GM18517 (cell line): Measurements from ENCODE around the gene PRKAR2A.
"Not testable (repeated sequence)": the region's sequence is repeated elsewhere in the genome, so short reads cannot be mapped to it uniquely, and the experiment has no call there.

ENCODE experiments used
- ATAC-seq: cut with Tn5 transposase; IDR thresholded peaks from one replicate; pipeline ENCODE4 v1.9.1; 2021; ENCODE audit warnings: mild to moderate bottlenecking, moderate library complexity; ENCODE audit not compliant: unreplicated experiment

The PRKAR2A gene

DNA sequence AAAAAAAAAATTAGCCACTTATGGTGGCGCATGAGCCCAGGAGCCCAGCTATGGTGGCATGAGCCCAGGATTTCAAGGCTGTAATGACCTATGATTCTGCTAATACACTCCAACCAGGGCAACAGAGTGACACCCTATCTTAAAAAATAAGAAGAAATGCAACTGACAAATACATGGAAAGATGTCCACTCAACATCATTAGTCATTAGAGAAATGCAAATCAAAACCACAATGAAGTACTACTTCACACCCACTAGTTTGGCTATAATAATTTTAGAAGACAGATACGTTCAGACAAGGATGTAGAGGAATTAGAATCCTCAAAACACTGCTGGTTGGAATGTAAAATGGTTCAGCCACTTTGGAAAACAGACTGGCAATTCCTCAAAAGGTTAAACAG is 10.5 kb downstream of the PRKAR2A start:
- ATAC-seq: no peak

GRCh38 chr3:48835650-48836366 is 11.9 kb downstream of the PRKAR2A start:
- ATAC-seq: no peak

DNA sequence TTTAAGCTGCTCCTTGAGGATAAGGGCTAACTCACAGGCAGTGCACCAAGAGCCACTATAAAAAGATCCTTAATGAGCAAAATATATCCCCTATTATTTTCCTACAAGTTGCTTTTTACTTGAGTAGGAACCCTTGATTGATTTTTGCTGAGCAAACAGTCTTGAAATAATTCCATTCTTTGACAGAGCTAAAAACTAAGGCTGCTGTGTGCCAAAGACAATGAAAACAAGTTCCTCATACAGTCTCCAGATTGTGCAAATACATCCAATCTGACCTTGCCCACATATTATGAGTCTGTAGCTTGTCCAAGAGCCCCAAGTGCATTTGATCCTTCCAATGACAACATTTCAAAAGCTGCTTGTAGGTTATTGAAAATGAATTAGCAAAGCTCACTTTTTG is 15.0 kb downstream of the PRKAR2A start:
- no peak for ATAC-seq

DNA sequence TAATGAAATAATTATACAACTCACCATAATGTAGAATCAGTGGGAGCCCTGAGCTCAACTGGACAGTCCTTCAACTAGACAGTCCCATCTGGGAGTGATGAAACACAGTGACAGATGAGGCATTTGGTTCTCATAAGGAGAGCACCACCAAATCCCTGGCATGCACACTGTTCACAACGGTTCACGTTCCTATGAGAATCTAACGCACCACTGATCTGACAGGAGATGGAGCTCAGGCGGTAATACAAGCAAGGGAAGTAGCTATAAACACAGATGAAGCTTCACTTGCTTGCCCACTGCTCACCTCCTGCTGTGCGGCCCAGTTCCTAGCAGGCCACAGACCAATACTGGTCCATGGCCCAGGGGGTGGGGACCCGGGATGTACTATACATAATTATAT is 17.0 kb downstream of the PRKAR2A start:
- no peak for ATAC-seq

DNA sequence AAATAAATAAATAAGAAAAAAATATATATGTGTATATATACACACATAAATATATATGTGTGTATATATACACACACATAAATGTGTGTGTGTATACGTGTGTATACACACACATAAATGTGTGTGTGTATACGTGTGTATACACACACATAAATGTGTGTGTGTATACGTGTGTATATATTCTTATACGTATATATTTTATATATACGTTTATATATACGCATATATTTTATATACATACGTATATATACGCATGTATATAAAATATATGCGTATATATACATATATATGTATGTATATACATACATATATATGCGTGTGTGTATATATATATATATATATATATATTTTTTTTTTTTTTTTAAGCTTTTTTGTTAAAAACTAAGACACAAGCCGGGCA is 18.1 kb downstream of the PRKAR2A start:
- ATAC-seq: not testable (repeated sequence)

DNA sequence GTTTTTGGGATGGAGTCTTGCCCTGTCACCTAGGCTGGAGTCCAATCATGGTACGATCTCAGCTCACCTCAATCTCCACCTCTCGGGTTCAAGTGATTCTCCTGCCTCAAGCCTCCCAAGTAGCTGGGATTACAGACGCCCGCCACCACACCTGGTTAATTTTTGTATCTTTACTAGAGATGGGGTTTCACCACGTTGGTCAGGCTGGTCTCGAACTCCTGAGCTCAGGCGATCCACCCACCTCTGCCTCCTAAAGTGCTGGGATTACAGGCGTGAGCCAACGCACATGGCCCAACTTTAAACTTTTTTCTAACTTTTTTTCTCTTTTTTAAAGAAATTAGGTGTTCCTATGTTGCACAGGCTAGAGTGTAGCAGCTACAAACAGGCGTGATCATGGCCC is 19.8 kb downstream of the PRKAR2A start:
- ATAC-seq: not testable (repeated sequence)

- ATAC-seq: no peak
These were observed 21.2 kb downstream of the PRKAR2A start for GRCh38 chr3:48826451-48826850.

DNA sequence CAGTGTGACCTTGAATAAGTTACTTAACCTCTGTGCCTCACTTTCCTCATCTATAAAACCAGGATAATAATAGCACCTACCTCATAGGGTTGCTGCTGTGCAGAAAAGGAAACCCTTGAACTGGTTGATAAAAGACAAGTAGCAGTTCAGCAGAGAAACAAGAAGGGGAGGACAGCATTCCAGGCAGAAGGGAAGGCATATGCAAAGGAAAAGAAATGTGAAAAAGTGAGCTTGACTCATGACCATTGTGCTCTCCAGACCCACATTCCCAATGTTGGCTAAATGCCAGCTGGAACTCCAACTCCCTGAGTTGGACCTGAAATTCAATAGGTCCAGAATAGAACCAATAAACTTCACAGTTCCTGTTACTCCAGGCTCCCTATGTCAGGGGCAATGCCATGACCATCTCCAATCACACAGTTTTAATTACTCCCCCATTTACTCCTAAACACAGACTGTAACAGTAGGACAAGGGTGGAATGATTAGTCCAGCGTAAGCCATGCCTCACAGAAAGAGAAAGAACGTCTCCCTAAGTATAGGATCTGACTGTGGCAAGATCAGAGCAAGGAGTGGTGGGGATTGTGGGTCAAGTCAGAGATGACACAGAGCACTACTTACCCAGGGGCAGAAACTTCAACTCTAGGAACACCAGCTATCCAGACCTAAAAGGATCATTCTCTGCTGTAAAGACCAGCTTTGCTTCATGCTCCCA is 26.9 kb downstream of the PRKAR2A start:
- ATAC-seq: no peak

- ATAC-seq: no peak
These were observed 28.1 kb downstream of the PRKAR2A start for GRCh38 chr3:48819234-48820221.

GRCh38 chr3:48811524-48811923 is 36.1 kb downstream of the PRKAR2A start:
- no peak for ATAC-seq

DNA sequence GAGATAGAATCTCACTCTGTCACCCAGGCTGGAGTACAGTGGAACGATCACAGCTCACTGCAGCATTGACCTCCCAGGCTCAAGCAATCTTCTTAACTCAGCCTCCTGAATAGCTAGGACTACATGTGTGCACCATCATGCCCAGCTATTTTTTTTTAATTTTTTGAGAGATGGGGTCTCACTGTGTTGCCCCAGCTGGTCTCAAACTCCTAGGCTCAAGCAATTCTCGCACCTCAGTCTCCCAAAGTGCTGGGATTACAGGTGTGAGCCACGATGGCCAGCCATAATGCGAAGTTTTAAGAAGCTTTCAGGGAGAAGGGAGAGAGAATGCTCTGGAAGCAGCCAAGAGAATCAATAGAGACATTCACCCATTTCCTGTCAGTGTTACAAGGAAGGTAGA is 42.7 kb downstream of the PRKAR2A start:
- ATAC-seq: no peak

GRCh38 chr3:48800831-48801230 is 46.8 kb downstream of the PRKAR2A start:
- ATAC-seq: not testable (repeated sequence)

- no peak for ATAC-seq
These were observed 48.7 kb downstream of the PRKAR2A start for GRCh38 chr3:48798998-48799397.

DNA sequence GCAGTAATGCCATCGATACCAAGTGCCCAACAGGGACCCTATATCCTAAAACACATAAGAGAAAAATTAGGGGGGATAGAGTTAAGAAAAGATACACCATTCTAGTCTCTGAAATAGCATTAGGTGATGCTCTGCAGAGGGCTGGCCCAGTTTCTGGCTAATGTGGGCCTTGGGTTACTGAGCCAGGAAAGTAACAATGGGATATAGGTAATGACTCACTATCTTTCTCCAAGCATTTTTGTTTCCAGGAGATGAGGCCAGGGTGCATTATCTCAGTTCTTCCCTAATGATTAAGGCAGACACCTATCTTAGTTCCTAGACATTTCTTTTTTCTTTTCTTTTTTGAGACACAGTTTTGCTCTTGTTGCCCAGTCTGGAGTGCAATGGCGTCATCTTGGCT is 50.0 kb downstream of the PRKAR2A start:
- ATAC-seq: no peak

DNA sequence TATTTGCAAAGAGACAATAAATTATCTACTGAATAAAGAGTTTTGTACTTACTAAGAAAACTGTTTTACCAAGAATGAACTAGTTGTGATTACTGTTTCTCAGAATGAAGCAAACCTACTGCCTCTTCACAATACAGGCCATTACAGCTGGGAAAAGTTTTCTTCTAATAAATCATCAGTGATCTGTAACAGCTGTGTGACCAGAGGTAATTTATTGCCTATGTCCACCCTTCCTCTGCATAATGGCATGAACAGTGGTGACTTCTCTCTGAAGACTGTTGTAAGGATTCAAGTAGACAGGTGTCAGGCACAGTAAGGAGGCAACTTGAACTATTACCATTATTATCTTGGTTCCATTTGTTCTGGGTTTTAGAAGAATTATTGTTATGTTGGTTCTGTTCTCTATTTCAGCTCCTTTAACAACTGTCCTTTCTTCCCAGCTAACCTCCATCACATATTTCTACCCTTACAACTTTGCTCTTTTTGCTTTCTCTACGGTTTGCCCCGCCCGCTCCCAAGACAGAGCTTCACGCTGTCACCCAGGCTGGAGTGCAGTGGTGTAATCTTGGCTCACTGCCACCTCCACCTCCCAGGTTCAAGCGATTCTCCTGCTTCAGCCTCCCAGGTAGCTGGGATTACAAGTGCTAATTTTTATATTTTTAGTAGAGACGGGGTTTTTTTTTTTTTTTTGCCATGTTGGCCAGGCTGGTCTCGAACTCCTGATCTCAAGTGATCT is 51.5 kb downstream of the PRKAR2A start:
- ATAC-seq: no peak

DNA sequence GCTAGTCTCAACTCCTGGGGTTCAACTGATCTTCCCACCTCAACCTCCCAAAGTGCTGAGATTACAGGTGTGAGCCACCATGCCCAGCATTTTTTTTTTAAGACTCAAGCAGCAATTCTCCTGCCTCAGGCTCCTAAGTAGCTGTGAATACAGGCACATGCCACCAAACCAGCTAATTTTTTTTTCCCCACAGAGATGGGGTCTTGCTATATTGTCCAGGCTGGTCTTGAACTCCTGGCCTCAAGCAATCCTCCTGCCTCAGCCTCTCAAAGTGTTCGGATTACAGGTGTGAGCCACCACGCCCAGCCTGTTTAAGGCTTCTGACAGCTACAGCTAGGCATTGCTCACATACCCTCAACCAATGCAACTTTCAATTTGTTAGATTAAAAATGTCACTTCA is 54.2 kb downstream of the PRKAR2A start:
- ATAC-seq: not testable (repeated sequence)

DNA sequence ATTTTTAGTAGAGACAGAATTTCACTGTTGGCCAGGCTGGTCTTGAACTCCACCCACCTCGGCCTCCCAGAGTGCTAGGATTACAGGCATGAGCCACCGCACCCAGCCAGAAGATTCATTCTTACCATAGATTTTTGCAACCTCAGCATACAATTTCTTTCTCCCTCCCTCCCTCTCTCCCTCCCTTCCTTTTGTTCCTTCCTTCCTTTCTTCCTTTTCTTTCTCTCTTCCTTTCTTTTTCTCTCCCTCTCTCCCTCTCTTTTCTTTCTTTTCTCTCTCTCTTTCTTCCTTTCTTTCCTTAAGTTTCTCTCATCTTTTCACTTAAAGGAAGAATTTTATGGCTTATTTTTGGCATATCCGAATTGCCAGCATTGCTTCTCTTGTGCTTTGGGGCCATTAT is 58.0 kb downstream of the PRKAR2A start:
- no peak for ATAC-seq

DNA sequence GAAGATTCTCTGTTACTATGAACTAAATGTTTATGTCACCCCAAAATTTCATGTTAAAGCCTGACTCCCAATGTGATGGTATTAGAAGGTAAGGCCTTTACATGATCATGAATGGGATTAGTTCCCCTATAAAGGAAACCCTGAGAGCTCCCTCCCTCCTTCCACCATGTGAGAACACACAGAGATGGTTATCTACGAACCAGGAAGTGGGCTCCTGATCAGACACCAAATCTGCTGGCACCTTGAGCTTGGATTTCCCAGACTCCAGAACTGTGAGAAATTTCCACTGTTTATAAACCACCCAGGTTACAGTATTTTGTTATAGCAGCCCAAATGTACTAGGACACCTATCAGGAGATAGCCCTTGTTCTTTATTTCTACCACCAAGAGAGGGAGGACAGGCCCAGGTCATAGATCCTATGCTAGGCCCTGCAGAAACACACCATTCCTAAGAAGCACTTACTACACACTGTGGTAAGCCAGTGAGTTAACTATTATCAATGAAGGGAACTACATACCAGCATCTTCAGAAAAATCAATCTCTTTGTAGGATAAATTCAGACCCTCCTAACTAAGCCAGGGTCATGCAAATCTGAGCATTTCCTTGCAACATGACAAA is 59.0 kb downstream of the PRKAR2A start:
- no peak for ATAC-seq

- ATAC-seq: no peak
These were observed 63.1 kb downstream of the PRKAR2A start for GRCh38 chr3:48784426-48785120.

- no peak for ATAC-seq
These were observed 64.4 kb downstream of the PRKAR2A start for GRCh38 chr3:48783304-48783703.
